ENCODE data around the gene TEX51.

The TEX51 gene

DNA sequence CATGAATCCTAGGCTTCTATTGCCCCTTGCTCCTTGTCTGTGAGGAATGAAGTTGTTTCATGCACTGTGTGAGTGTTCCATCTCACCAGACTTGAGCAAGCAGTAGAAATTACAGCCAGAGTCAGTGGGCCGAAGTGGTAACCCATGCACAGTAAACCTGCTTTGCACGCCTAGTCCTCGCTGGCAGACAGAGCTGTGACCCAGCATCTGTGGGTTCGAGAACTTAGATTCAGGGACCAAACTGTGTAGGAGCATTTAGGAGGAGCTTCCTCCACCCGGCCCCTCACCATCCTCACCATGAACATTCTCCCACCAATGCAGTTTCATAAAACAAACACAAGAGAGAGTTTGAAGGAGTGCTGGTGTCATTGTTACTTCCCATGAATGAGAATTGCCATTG, 21.6 kb upstream of the TEX51 start:
- no peaks in the 10 kb centered on the region for H3K36me3 ChIP-seq (ENCODE audit: insufficient read depth, low read length)
- no peak overlapping the region for H2AFZ ChIP-seq (ENCODE audit: low read length)
- TF ChIP-seq EZH2 (IDR thresholded peaks at IDR 0.05; ENCODE audit: borderline replicate concordance, low read length), result no peak
- TF ChIP-seq, protein P1, sequence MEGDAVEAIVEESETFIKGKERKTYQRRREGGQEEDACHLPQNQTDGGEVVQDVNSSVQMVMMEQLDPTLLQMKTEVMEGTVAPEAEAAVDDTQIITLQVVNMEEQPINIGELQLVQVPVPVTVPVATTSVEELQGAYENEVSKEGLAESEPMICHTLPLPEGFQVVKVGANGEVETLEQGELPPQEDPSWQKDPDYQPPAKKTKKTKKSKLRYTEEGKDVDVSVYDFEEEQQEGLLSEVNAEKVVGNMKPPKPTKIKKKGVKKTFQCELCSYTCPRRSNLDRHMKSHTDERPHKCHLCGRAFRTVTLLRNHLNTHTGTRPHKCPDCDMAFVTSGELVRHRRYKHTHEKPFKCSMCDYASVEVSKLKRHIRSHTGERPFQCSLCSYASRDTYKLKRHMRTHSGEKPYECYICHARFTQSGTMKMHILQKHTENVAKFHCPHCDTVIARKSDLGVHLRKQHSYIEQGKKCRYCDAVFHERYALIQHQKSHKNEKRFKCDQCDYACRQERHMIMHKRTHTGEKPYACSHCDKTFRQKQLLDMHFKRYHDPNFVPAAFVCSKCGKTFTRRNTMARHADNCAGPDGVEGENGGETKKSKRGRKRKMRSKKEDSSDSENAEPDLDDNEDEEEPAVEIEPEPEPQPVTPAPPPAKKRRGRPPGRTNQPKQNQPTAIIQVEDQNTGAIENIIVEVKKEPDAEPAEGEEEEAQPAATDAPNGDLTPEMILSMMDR (IDR thresholded peaks at IDR 0.05; ENCODE audit: low read length), result no peak
- no peaks in the 10 kb centered on the region for H3K9me2 ChIP-seq (ENCODE audit: low read depth, low read length)
- no peak overlapping the region for H3K4me2 ChIP-seq (ENCODE audit: low read length)
- no peaks in the 10 kb centered on the region for H3K4me1 ChIP-seq (ENCODE audit: insufficient read depth, low read length, severe bottlenecking)
- H4K20me1 ChIP-seq (ENCODE audit: insufficient read depth, low read length), result no peaks in the 10 kb centered on the region
- no peaks in the 10 kb centered on the region for H3F3A ChIP-seq (ENCODE audit: insufficient read depth, low read length)
- H3K9me3 ChIP-seq (ENCODE audit: low read length), result no peaks in the 10 kb centered on the region
- no peaks in the 10 kb centered on the region for H3K27me3 ChIP-seq (ENCODE audit: insufficient read depth, low read length)
- H3K27ac ChIP-seq (ENCODE audit: low read depth, low read length, poor library complexity, severe bottlenecking), result no peak overlapping the region
- H3K4me3 ChIP-seq (ENCODE audit: low read depth, low read length, poor library complexity, severe bottlenecking), result no peak overlapping the region
- H3K9ac ChIP-seq (ENCODE audit: low read length), result no peak overlapping the region
- no peaks in the 10 kb centered on the region for H3K79me2 ChIP-seq (ENCODE audit: insufficient read depth, low read length)

GRCh38 chr2:126877861-126878565, 20.7 kb upstream of the TEX51 start:
- H3K4me2 ChIP-seq (ENCODE audit: low read length), result no peak overlapping the region
- TF ChIP-seq EZH2 (IDR thresholded peaks at IDR 0.05; ENCODE audit: borderline replicate concordance, low read length), result no peak
- TF ChIP-seq, protein P1 (IDR thresholded peaks at IDR 0.05; ENCODE audit: low read length), result no peak
- H2AFZ ChIP-seq (ENCODE audit: low read length), result no peak overlapping the region

DNA sequence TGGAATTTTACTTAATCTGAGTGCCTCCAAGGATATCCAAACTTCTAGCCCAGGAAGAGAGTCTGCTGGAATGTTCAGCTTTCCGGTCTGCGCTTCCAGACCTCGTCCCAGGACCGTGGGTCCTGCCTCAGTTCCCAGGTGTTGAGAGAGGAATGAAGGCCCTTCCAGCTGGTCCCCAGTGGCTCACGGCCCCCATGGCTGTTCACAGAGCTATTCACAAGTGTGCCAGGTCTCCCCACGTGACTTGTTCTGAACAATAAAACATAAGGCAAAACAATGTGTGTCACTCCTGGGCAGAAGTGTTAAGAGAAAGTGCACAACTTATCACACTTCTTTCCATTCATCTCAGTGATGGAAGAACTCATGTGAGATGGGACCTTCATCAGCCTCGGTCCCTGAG, 20.1 kb upstream of the TEX51 start:
- H3K9me3 ChIP-seq (ENCODE audit: low read length), result no peaks in the 10 kb centered on the region

More at GRCh38 chr2:126877861-126878565, 20.7 kb upstream of the TEX51 start:
- Histone ChIP-seq H4K20me1 (ENCODE audit: insufficient read depth, low read length) (no peaks in the 10 kb centered on the region), H3K36me3 (ENCODE audit: insufficient read depth, low read length) (no peaks in the 10 kb centered on the region), H3K9me3 (ENCODE audit: low read length) (no peaks in the 10 kb centered on the region), H3K27ac (ENCODE audit: low read depth, low read length, poor library complexity, severe bottlenecking) (no peak overlapping the region), H3K4me3 (ENCODE audit: low read depth, low read length, poor library complexity, severe bottlenecking) (no peak overlapping the region), H3K9ac (ENCODE audit: low read length) (no peak overlapping the region), H3F3A (ENCODE audit: insufficient read depth, low read length) (no peaks in the 10 kb centered on the region), H3K27me3 (ENCODE audit: insufficient read depth, low read length) (no peaks in the 10 kb centered on the region), H3K79me2 (ENCODE audit: insufficient read depth, low read length) (no peaks in the 10 kb centered on the region), H3K4me1 (ENCODE audit: insufficient read depth, low read length, severe bottlenecking) (no peaks in the 10 kb centered on the region), H3K9me2 (ENCODE audit: low read depth, low read length) (no peaks in the 10 kb centered on the region)

More for the DNA sequence above, 20.1 kb upstream of the TEX51 start:
- no peaks in the 10 kb centered on the region for H3K36me3 ChIP-seq (ENCODE audit: insufficient read depth, low read length)
- no peak for TF ChIP-seq EZH2 (IDR thresholded peaks at IDR 0.05; ENCODE audit: borderline replicate concordance, low read length)
- TF ChIP-seq, protein P1 (IDR thresholded peaks at IDR 0.05; ENCODE audit: low read length), result no peak
- no peaks in the 10 kb centered on the region for H3K4me1 ChIP-seq (ENCODE audit: insufficient read depth, low read length, severe bottlenecking)
- H4K20me1 ChIP-seq (ENCODE audit: insufficient read depth, low read length), result no peaks in the 10 kb centered on the region
- no peak overlapping the region for H2AFZ ChIP-seq (ENCODE audit: low read length)
- no peak overlapping the region for H3K9ac ChIP-seq (ENCODE audit: low read length)
- H3K4me3 ChIP-seq (ENCODE audit: low read depth, low read length, poor library complexity, severe bottlenecking), result no peak overlapping the region
- H3K27ac ChIP-seq (ENCODE audit: low read depth, low read length, poor library complexity, severe bottlenecking), result no peak overlapping the region
- H3F3A ChIP-seq (ENCODE audit: insufficient read depth, low read length), result no peaks in the 10 kb centered on the region
- H3K4me2 ChIP-seq (ENCODE audit: low read length), result no peak overlapping the region
- H3K79me2 ChIP-seq (ENCODE audit: insufficient read depth, low read length), result no peaks in the 10 kb centered on the region
- no peaks in the 10 kb centered on the region for H3K9me2 ChIP-seq (ENCODE audit: low read depth, low read length)
- no peaks in the 10 kb centered on the region for H3K27me3 ChIP-seq (ENCODE audit: insufficient read depth, low read length)
